GM18508 (cell line): ENCODE measurements around the gene RBM19.
"Not testable (repeated sequence)": the region's sequence is repeated elsewhere in the genome, so short reads cannot be mapped to it uniquely, and the experiment has no call there.

Source experiments
- ATAC-seq: cut with Tn5 transposase; IDR thresholded peaks from one replicate; pipeline ENCODE4 v1.9.1; 2021; ENCODE audit warnings: moderate number of reproducible peaks; ENCODE audit not compliant: insufficient read depth, unreplicated experiment

Gene RBM19

DNA sequence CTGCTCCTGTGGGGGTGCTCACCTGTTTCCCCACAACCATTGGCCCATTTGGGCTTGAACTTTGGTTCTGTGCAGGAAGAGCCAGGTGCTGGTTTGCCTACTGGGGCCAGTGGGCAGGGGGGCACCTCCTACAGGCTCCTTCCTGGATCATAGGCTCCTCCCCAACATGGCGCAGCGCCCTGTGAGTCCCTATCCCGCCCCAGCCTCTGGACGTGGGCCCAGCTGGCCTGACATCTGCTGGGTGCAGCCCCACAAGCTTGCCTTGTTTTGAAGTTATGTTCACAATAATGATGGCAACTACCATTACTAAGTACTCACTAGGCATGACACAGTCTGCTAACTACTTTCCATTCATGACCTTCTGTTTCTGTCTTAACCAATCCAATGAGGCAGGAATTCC, 147.8 kb downstream of the RBM19 start:
- ATAC-seq: no peak

DNA sequence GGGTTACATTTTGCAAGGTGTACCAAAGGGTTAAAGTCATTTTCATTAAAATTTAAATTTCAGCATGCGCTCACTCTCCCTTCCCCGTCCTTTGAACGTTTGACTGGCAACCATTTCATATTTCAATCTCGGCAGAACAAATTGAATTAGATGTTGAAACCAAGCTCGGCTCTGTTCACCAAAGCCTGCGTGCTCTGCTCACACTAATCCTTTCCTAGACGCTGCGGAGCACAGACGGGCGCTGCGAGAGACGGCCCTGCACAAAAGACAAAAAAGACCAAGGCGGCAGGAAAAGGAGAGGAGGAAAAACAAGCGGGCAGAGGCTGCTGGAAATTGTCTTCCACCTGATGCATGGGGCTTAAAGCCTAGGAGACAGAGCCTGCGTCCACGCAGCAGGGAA, 149.3 kb downstream of the RBM19 start:
- no peak for ATAC-seq

DNA sequence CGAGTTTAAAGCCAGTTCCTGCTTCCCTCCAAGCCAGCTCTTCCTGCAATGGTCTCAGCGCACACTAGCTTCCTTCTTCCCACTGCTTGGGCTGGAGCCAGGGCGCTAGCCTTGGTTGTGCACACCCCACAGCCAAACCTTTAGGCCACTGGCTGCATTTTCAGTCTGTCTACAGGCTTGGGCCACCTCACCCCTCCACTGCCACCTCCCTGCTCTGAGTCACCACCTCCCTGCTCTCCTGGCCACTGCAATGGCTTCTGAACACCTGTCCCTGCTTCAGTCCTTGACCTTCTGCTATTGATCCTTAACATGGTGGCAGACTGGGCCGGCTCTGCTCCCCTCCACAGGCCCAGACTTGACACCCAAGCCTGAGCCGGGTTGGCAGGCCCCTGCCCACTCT, 151.1 kb downstream of the RBM19 start:
- ATAC-seq: no peak

- no peak for ATAC-seq
These were observed 152.9 kb downstream of the RBM19 start for GRCh38 chr12:113813229-113813541.

DNA sequence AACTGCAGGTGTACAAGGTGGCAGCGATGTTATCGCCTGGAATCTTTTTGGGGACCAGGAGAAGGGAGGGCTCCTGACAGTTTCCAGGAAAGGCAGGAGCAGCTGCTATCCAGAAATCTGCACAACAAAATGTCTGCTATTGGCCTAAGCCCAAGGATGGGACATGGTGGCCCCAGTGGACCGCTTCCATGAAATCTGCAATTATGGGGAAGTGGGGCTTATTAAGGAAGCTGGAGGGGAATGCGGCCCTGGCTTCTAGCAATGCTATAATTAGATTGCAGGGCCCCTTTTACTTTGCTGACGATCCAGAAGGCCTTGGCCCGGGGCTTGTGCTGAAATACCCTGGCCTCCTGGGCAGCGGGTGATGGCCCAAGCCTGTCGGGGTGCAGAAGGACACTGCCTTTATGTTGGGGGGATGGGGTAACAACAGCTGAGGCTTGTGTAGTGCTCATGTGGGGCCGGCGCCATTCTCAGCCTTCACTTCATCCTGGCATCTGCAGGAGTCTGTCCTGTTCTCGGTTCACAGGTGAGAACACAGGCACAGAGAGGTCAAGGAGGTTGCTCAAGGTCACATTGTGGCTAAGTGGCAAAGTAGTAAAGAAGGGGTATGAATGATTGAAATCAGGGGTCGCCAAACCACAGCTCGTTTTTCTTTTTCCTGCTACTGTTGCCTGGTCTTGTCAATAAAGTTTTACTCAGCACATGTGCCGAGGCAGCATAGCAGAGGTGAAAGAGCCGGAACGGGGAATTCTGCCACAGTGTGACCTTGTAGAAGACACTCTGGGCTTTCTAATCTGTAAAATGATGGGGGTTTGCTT, 153.5 kb downstream of the RBM19 start:
- no peak for ATAC-seq

DNA sequence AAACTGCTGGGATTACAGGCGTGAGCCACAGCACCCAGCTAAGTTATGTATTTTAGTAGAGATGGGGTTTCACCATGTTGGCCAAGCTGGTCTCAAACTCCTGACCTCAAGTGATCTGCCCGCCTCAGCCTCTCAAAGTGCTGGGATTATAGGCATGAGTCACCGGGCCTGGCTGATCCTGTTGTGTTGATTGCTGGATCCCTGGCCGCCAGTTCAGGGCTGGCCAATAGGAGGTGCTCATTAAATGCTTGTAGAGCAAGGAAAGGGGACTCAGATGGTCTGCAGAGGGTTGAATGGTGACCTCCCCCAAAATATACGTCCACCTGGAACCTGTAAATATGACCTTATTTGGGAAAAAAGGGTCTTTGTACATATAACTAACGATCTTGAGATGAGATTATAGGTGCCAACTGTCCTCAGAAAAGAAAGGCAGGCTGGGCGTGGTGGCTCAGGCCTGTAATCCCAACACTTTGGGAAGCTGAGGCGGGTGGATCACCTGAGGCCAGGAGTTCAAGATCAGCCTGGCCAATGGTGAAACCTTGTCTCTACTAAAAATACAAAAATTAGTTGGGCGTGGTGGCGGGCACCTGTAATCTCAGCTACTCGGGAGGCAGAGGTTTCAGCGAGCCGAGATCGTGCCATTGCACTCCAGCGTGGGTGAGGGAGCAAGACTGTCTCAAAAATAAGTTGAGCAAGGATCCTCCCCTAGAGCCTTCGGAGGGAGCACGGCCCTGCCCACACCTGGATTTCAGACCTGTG, 156.5 kb downstream of the RBM19 start:
- not testable (repeated sequence) for ATAC-seq

GRCh38 chr12:113808095-113808951, 157.8 kb downstream of the RBM19 start:
- no peak for ATAC-seq

- no peak for ATAC-seq
These were observed 160.5 kb downstream of the RBM19 start for GRCh38 chr12:113805673-113806072.

DNA sequence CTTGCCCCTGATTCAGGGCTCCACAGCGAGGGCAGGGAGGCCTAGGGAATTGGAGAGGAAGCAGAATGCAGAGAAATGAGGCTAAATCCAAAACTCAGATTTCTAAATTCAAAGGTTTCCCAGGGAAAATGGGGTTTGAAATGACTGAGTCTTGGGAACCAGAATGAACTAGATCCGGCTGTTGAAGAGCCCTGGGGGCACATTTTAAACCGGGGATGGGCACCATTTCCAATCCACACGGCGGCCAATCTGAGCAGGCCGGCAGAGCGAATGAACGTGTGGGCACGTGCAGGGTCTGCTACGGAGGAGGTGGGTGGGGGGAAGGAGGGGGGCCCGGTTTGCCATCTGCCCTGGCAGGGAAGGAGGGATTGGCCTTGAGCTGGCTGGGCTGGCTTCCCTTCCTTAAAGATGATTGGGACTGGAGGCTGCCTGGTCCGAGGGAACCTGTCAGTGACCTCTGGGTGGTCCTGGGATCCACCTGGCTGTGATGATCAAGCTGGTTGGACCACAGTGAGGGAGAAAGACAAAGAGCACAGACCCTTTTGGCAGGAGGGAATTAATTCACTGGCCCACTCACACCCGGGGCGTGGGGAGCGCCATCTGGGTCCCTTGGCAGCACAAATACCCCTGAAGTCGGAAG, 161.0 kb downstream of the RBM19 start:
- no peak for ATAC-seq

DNA sequence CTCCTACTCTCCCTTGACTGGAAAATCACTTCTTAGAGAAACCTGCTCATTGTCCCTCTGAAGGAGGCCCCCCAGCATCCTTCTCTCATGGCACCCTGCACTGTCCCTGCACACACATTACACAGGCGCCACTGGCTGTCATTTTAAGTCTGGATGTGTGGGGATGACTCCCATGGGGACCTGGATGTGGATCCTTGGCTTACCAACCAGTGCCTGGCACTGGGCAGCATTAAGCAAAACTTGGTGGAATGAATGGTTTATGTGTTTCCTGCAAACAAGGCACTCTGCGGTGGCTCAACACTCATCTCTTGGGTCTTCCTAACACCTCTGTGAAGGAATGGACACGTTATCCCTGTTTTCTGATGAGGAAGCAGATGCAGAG, 162.4 kb downstream of the RBM19 start:
- ATAC-seq: no peak

DNA sequence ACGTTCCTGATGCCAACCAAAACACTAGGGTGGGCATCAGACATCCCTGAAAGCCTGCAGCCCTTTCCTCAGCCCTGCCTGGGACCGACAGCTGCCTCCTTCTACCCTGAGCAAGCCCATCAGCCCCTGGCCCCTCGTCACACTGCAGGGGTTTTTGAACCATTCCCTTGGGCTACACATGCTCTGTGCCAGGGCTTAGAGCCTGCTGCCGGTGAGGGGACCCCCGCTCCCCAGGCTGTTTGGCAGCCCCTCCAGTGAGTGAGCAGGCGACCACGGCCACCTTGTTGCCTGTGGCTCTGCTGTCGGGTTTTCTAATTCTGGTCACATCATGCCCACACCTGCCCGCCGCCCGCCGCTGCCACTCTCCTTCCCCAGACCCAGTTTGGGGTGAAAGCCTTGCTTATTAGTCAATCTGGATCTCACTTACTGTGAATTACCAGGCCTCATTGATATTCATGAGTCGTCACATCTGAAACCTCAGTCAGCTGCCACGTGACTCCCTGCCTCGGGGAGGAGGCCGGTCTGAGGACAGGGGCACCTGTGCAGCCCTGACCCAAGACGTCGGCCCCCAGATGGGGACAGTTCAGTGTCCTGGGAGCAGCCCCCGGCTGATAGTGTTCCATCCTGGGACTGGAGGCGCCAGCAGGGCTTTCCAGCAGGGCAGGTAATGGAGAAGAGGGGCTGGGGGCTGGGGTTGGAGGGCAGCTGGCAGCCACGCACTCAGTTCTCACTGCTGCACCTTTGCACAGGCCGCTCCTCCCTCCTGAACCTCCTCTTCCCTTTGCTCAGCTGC, 163.0 kb downstream of the RBM19 start:
- no peak for ATAC-seq

DNA sequence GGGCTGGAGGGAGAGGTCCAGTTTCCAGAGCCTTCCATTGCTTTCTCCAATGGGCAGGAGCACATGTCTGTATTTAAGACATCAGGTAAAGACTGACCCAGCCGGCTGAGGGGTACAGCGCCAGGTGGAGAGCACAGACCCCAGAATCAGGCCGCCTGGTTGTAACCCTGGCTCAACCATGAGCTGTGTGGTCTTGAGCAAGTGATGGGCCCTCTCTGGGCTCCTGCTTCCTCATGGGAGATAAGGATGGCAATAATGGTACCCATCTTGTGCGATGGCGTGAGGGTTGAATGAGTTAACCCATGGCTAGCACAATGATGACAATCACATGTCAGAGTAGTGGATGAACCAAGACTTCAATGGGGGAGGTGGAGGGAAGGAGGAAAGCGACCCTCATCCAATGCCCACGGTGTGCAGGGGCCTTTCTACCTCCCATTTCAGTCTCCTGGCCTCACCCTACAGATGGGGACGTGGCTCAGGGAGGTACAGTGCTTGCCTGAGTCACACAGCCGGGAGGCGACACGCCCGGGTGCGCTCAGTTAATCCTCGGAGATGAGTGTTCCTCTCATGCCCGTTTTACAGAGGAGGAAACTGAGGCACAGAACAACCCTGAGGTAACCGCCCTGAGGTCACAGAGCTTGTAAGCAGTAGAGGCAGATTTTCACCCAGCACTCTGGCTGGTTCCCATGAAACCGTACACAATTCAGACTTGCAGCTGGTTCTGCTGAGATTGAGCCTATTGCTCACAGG, 163.9 kb downstream of the RBM19 start:
- ATAC-seq: no peak

GRCh38 chr12:113800201-113800600, 165.9 kb downstream of the RBM19 start:
- ATAC-seq: no peak

- ATAC-seq: no peak
These were observed 167.6 kb downstream of the RBM19 start for GRCh38 chr12:113798552-113798951.

DNA sequence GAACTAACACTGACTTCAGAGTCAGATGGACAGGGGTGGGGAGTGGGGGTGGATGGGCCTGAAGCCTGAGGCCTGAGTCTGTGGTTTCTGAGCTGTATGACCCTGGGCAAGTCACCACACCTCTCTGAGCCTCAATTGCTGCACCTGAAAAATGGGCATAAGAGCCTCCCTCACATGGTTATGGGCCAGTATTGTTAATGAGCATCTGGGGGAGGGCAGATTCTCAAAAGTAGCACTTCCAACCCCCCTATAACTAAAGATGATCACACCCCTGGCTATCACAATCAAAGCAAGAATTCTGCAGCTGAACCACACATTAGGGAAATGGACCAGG, 168.6 kb downstream of the RBM19 start:
- ATAC-seq: no peak

DNA sequence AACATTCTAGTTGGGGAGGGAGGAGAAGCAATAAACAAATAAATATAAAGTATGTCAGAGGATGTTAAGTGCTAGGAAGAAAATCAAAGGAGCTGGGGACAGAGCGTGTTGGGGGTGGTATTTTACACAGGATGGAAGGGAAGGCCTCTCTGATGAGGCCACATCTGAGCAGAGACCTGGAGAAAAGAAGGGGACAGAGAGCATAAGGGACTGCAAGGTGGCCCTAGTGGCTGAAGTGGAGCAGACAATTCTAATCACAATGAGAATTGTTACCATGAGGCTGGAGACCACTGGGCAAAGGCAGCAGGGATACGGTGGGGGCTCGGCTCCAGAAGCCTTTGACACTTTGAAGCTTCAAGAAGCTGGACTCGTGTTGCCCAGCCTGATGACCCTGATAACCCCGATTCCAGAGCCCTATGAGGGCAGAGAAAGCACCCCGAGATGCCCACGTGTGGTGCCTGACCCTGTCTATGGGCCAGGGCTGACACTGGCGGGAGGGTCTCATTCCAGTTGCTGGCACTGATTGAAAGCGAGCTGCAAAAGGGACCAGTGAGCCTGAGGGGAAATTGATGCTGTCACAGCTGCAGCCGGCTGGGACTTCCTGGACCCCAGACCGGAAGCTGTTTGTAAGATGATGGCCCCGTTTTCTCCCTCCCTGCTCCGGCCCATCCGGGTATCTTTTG, 169.1 kb downstream of the RBM19 start:
- no peak for ATAC-seq

DNA sequence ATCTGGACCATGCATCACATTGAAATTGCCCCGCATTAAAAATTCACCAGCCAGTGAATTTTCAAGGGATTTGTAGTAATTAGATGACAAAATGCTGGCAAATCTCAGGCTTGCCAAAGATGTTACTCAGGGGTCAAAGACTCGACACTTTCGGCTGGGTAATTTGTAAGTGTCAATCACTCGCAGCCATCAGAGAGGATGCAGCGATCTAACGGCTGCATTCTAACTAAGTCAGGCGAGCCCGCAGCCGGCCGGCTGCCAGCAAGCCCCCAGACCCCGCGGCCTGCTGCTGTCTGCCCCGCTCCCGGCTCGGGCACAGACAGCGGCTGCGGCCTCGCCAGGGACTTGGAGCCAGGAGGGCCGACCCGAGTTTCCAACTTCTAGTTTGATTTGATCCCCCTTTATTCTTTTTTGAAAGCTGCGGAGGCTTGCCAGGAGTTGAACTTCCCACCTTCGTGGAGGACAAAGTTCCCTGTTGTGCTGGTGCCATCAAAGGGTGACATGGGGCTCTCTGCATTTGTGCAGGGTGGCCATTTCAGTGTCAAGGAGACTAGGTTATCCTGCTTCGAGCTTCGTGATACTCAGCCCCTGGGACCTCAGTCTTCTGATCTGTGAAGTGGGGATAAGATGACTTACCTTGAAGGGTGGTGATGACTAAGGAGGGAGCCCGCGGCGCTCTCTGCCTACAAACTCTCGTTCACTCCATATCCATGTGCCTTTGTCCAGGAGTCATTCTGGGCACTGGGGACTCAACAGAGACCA, 169.9 kb downstream of the RBM19 start:
- ATAC-seq: no peak

DNA sequence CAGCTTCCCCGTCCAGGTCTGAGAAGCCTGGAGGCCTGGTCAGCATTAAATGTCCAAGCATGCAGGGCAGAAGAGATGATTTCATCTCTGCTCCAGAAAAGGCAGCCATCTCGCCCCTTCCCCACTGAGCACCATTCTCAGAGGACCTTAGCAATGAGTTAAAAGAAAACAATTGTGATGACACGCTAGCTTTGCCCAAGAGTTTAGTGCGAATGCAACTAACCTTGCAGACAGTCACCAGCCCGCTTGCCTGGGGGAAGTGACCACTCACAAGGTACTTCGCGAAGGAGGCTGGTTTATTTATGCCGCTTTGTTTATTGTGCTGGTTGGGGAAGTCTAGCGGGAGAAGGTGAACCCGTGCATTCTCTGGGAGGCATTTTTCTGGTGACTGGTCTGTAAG, 170.7 kb downstream of the RBM19 start:
- ATAC-seq: no peak
